Sigmoid colon (tissue), 7 donors: ENCODE results near the gene AMY1B. TPM values are rescaled to one million over a fixed set of nuclear protein-coding genes. Genes with fewer than 3 reads are reported as not detected.
"Not testable (repeated sequence)": the region's sequence is repeated elsewhere in the genome, so short reads cannot be mapped to it uniquely, and the experiment has no call there.

Experiments
- DNase-seq: peaks from one replicate; pipeline ENCODE4 v3.0.0-alpha.2; 2019
- H3K27ac ChIP-seq, 4 donors: fragments of 200-600 bp; sonication (generic); one replicate each; pipeline ENCODE4 v1.5.1; 2016 to 2019; ENCODE audit warnings: mild to moderate bottlenecking in 1 of 4
- H3K27me3 ChIP-seq, 3 donors: fragments of 200-600 bp; sonication (generic); one replicate each; pipeline ENCODE4 v1.5.1; 2019; ENCODE audit warnings: mild to moderate bottlenecking in 1 of 3
- H3K36me3 ChIP-seq, 4 donors: fragments of 200-600 bp; sonication (generic); one replicate each; pipeline ENCODE4 v1.5.1; 2016 to 2019
- H3K4me1 ChIP-seq, 4 donors: fragments of 200-600 bp; sonication (generic); one replicate each; pipeline ENCODE4 v1.5.1; 2017 to 2019
- H3K4me3 ChIP-seq, 4 donors: fragments of 200-600 bp; sonication (generic); one replicate each; pipeline ENCODE4 v1.5.1; 2017 to 2019; ENCODE audit warnings: mild to moderate bottlenecking in 2 of 4, moderate library complexity in 1 of 4
- H3K9me3 ChIP-seq, 4 donors: fragments of 200-600 bp in 3 of 4; sonication (generic) in 3 of 4; one replicate each; pipeline versions ENCODE4 v1.5.1 to v1.6.1; 2013 to 2019
- WGBS, 2 donors: extraction: QIAGEN DNeasy Blood & Tissue Kit; methylation state at CpG; one replicate each; pipeline ENCODE4 v1.1.7; 2013; 5-methylcytosine and 5-hydroxymethylcytosine counted together
- intact Hi-C: fragments of 100-400 bp; cut with DNase I; formaldehyde crosslinking; loops from one replicate; pipeline ENCODE4 v1.15.1; 2023
- polyA plus RNA-seq, 3 donors: library from polyadenylated mRNA; stranded (reverse); fragments of 200-250 nt; gene quantifications; one replicate each; pipeline ENCODE4 v1.2.3, GENCODE V29; 2013
- total RNA-seq, 4 donors: library from RNA; depleted of rRNA; stranded (reverse); fragments of >200 nt; gene quantifications; one replicate each; pipeline ENCODE4 v1.1.0, GENCODE V29; 2016
- donor health status: healthy with polysubstance abuse.
- donor health status: Bipolar disorder and iron deficiency.
- donor health status: healthy.

AMY1B gene
- not detected for total RNA-seq
- not detected for polyA plus RNA-seq

GRCh38 chr1:103696110-103696509 lies at the start of gene AMY1B:
Gene AMY1B, minus strand, starts transcription at chr1:103696210. Its CDS starts 571 bp downstream, at chr1:103695639.
- H3K27ac ChIP-seq, DNase-seq, intact Hi-C loops, H3K9me3 ChIP-seq, H3K4me1 ChIP-seq, H3K27me3 ChIP-seq, H3K36me3 ChIP-seq, H3K4me3 ChIP-seq: not testable (repeated sequence)
- WGBS, 2 donors = no CpG with 5 or more reads among the region's 5 CpGs

- H3K27ac ChIP-seq, DNase-seq, H3K4me1 ChIP-seq, H3K4me3 ChIP-seq, H3K27me3 ChIP-seq, H3K9me3 ChIP-seq, intact Hi-C loops, H3K36me3 ChIP-seq: not testable (repeated sequence)
- WGBS, 2 donors = no CpG with 5 or more reads among the region's 4 CpGs
Measured at GRCh38 chr1:103745040-103745439, 49.0 kb upstream of the AMY1B start.

DNA sequence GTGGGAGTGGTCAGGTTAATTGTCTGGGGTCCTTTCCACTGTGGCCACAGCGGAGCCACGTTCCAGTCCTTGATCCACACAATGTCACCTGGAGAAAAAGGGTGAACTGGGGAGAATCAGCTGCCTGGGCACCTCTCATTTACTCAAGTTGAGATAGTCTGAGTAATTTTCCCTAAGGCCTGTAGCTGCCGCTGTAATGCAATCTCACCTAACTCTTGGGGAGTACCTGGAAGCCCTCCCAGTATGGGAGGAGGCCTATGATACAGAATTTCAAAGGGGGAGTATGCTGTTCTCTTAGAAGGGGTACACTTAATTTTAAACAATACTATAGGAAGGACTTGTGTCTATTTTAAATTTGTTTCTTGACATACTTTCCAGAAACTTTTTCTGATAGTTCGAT lies 48.4 kb upstream of the AMY1B start:
- WGBS, 2 donors = no CpG with 5 or more reads among the region's 4 CpGs
- H3K9me3 ChIP-seq, DNase-seq, H3K27ac ChIP-seq, H3K36me3 ChIP-seq, intact Hi-C loops, H3K27me3 ChIP-seq, H3K4me1 ChIP-seq, H3K4me3 ChIP-seq: not testable (repeated sequence)

GRCh38 chr1:103738031-103738430 lies 42.0 kb upstream of the AMY1B start:
- DNase-seq, H3K27ac ChIP-seq, H3K9me3 ChIP-seq, H3K4me1 ChIP-seq, H3K27me3 ChIP-seq, H3K36me3 ChIP-seq, H3K4me3 ChIP-seq, intact Hi-C loops: not testable (repeated sequence)
- no CpG with 5 or more reads among the region's 3 CpGs for WGBS, 2 donors

DNA sequence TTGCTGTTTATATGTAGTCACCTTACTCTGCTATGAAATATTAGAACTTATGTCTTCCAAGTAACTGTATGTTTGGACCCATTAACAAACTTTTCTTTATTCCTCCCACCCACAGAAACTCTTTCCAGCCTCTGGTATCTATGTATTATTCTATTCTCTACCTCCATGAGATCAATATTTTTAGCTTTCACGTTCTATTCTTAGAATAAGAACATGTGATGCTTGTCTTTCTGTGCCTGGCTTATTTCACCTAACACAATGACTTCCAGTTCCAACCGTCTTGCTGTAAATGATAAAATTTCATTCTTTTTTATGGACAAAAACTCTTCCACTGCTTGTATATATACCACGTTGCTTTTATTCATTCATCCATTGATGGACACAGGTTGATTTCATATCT lies 39.3 kb upstream of the AMY1B start:
- H3K4me3 ChIP-seq, H3K36me3 ChIP-seq, H3K4me1 ChIP-seq, intact Hi-C loops, H3K9me3 ChIP-seq, H3K27ac ChIP-seq, DNase-seq, H3K27me3 ChIP-seq: not testable (repeated sequence)
- no CpG with 5 or more reads among the region's 3 CpGs for WGBS, 2 donors

GRCh38 chr1:103721473-103721872 lies 25.5 kb upstream of the AMY1B start:
- no CpG with 5 or more reads among the region's 2 CpGs for WGBS, 2 donors
- intact Hi-C loops, H3K27ac ChIP-seq, H3K9me3 ChIP-seq, H3K27me3 ChIP-seq, DNase-seq, H3K36me3 ChIP-seq, H3K4me1 ChIP-seq, H3K4me3 ChIP-seq: not testable (repeated sequence)

DNA sequence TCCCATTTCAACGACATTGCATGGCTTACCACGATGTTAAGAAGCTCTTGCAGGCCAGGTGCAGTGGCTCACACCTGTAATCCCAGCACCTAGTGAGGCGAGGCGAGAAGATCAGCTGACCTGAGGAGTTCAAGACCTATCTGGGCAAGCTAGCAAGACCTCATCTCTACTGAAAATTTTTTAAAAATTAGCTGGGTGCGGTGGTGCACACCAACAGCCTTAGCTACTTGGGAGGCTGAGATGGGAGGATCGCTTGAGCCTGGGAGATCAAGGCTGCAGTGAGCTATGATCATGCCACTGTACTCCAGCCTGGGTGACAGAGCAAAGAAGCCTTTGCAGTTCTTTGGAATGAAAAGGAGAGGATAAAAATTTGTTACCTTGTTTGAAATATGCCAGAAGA lies 21.4 kb upstream of the AMY1B start:
- DNase-seq = not testable (repeated sequence)

GRCh38 chr1:103710381-103710780 lies 14.4 kb upstream of the AMY1B start:
- no CpG with 5 or more reads among the region's 3 CpGs for WGBS, 2 donors
- DNase-seq, H3K36me3 ChIP-seq, H3K9me3 ChIP-seq, H3K4me3 ChIP-seq, H3K27ac ChIP-seq, intact Hi-C loops, H3K27me3 ChIP-seq, H3K4me1 ChIP-seq: not testable (repeated sequence)

More for the DNA sequence above, 21.4 kb upstream of the AMY1B start:
- intact Hi-C loops, H3K36me3 ChIP-seq, H3K9me3 ChIP-seq, H3K27ac ChIP-seq, H3K27me3 ChIP-seq, H3K4me3 ChIP-seq, H3K4me1 ChIP-seq: not testable (repeated sequence)
- 71 to 88% methylated on average over 4 to 6 of the region's 6 CpGs for WGBS, 2 donors

- H3K36me3 ChIP-seq, H3K27me3 ChIP-seq, H3K4me1 ChIP-seq, H3K9me3 ChIP-seq, H3K27ac ChIP-seq, DNase-seq, H3K4me3 ChIP-seq, intact Hi-C loops: not testable (repeated sequence)
- WGBS, 2 donors = no CpG with 5 or more reads among the region's 3 CpGs
Measured at GRCh38 chr1:103707670-103708069, 11.7 kb upstream of the AMY1B start.

DNA sequence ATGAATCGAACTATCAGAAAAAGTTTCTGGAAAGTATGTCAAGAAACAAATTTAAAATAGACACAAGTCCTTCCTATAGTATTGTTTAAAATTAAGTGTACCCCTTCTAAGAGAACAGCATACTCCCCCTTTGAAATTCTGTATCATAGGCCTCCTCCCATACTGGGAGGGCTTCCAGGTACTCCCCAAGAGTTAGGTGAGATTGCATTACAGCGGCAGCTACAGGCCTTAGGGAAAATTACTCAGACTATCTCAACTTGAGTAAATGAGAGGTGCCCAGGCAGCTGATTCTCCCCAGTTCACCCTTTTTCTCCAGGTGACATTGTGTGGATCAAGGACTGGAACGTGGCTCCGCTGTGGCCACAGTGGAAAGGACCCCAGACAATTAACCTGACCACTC lies 5.2 kb upstream of the AMY1B start:
- WGBS, 2 donors = no CpG with 5 or more reads among the region's 4 CpGs
- DNase-seq, intact Hi-C loops: not testable (repeated sequence)

DNA sequence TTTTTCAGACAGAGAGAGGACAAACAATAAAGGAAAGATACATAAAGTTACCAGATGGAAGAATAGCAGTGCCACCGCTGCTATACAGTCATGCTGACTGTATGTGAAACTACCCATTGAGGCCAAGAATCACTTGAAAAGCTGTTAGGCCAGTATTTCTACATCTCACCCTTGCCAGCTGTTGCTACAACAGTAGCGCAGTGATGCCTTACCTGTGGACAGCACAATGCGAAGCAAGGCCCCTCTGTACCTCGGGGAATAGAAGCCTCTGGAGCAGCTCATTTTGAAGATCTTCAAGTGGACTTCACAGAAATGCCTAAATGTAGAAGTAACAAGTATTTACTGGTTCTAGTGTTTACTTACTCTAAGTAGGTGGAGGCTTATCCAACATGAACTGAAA lies 4.7 kb upstream of the AMY1B start:
- intact Hi-C loops = not testable (repeated sequence)

More for the DNA sequence above, 5.2 kb upstream of the AMY1B start:
- not testable (repeated sequence) for H3K27me3 ChIP-seq, H3K4me1 ChIP-seq, H3K4me3 ChIP-seq, H3K36me3 ChIP-seq, H3K27ac ChIP-seq, H3K9me3 ChIP-seq

GRCh38 chr1:103697430-103697829 lies 1.4 kb upstream of the AMY1B start:
- WGBS, 2 donors = no CpG with 5 or more reads among the region's 6 CpGs
- H3K4me3 ChIP-seq, H3K9me3 ChIP-seq, intact Hi-C loops, H3K36me3 ChIP-seq, H3K27ac ChIP-seq, DNase-seq, H3K27me3 ChIP-seq, H3K4me1 ChIP-seq: not testable (repeated sequence)

More for the DNA sequence above, 4.7 kb upstream of the AMY1B start:
- H3K4me1 ChIP-seq, DNase-seq, H3K4me3 ChIP-seq, H3K9me3 ChIP-seq, H3K27me3 ChIP-seq, H3K36me3 ChIP-seq, H3K27ac ChIP-seq: not testable (repeated sequence)
- no CpG with 5 or more reads among the region's 4 CpGs for WGBS, 2 donors

GRCh38 chr1:103676335-103676734 lies 19.7 kb downstream of the AMY1B start:
- WGBS, 2 donors = no CpG with 5 or more reads among the region's 3 CpGs
- H3K9me3 ChIP-seq, H3K27ac ChIP-seq, DNase-seq, H3K4me1 ChIP-seq, H3K36me3 ChIP-seq, H3K4me3 ChIP-seq, intact Hi-C loops, H3K27me3 ChIP-seq: not testable (repeated sequence)

GRCh38 chr1:103655460-103655859 lies 40.5 kb downstream of the AMY1B start, which contains the start of gene AMY1A:
Gene AMY1A, plus strand, starts transcription at chr1:103655760. Its CDS starts 571 bp downstream, at chr1:103656331.
- H3K4me1 ChIP-seq, H3K36me3 ChIP-seq, H3K27ac ChIP-seq, H3K4me3 ChIP-seq, DNase-seq, H3K9me3 ChIP-seq, H3K27me3 ChIP-seq, intact Hi-C loops: not testable (repeated sequence)
- no CpG with 5 or more reads among the region's 5 CpGs for WGBS, 2 donors
